NB4 (cell line): ENCODE results near the gene KIAA0930.

Experiments
- DNase-seq: peaks from one replicate; pipeline ENCODE4 v3.0.0; 2010; ENCODE audit warnings: low read depth
- H3K4me3 ChIP-seq: one replicate; pipeline ENCODE4 v1.5.1; 2011; ENCODE audit warnings: mild to moderate bottlenecking, low read depth, low read length, moderate library complexity
- MYC ChIP-seq: IDR thresholded peaks from 2 replicates; pipeline ENCODE4 v1.6.1; 2011; ENCODE audit warnings: low read depth, low read length
- POLR2A ChIP-seq: IDR thresholded peaks from 2 replicates; pipeline ENCODE4 v1.6.1; 2011; ENCODE audit warnings: mild to moderate bottlenecking; ENCODE audit not compliant: insufficient read length; ENCODE audit errors: extremely low read depth
- TF ChIP-seq, protein P1 (sequence below): IDR thresholded peaks from one replicate; pipeline ENCODE4 v1.5.1; 2012; ENCODE audit warnings: low read depth, low read length
- TF ChIP-seq, protein P2 (sequence below): IDR thresholded peaks from 2 replicates; pipeline ENCODE4 v1.6.1; 2011; ENCODE audit warnings: low read depth, low read length

Gene KIAA0930

DNA sequence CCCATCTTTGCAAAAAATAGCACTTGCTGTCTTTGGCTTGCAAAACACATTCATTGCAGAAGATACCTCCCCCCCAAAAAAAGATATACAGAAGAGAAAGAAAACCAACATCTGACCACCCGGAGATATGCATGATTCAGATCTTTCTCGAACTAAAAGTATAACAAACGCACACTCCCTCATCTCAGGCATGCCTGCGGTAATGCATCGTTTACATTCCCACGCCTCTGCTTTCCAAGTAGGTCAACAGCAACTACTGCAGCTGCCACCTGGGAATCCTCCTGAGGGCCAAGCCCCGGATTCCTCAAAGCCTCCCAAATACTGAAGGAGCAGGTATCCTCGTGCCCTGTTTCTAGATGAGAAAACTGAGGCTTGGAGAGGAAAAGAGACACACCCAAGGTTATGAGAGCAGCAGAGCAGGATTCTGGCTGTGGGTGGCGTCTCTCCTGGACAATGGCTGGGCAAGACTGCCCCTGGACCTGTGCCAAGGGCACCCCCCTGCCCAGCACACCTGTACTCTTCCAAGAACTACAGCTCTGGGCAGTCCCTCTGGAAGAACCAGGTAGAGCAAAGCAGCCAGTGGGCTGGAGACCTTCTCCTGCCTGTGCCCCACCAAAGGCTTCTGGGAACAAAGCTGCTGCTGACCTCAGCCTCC, 38.9 kb downstream of the KIAA0930 start:
- no peak overlapping the region for H3K4me3 ChIP-seq
- no peak for DNase-seq
- TF ChIP-seq, protein P1, sequence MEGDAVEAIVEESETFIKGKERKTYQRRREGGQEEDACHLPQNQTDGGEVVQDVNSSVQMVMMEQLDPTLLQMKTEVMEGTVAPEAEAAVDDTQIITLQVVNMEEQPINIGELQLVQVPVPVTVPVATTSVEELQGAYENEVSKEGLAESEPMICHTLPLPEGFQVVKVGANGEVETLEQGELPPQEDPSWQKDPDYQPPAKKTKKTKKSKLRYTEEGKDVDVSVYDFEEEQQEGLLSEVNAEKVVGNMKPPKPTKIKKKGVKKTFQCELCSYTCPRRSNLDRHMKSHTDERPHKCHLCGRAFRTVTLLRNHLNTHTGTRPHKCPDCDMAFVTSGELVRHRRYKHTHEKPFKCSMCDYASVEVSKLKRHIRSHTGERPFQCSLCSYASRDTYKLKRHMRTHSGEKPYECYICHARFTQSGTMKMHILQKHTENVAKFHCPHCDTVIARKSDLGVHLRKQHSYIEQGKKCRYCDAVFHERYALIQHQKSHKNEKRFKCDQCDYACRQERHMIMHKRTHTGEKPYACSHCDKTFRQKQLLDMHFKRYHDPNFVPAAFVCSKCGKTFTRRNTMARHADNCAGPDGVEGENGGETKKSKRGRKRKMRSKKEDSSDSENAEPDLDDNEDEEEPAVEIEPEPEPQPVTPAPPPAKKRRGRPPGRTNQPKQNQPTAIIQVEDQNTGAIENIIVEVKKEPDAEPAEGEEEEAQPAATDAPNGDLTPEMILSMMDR, result no peak
- TF ChIP-seq POLR2A (no peak), MYC (no peak)
- TF ChIP-seq, protein P2, sequence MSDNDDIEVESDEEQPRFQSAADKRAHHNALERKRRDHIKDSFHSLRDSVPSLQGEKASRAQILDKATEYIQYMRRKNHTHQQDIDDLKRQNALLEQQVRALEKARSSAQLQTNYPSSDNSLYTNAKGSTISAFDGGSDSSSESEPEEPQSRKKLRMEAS, result no peak

DNA sequence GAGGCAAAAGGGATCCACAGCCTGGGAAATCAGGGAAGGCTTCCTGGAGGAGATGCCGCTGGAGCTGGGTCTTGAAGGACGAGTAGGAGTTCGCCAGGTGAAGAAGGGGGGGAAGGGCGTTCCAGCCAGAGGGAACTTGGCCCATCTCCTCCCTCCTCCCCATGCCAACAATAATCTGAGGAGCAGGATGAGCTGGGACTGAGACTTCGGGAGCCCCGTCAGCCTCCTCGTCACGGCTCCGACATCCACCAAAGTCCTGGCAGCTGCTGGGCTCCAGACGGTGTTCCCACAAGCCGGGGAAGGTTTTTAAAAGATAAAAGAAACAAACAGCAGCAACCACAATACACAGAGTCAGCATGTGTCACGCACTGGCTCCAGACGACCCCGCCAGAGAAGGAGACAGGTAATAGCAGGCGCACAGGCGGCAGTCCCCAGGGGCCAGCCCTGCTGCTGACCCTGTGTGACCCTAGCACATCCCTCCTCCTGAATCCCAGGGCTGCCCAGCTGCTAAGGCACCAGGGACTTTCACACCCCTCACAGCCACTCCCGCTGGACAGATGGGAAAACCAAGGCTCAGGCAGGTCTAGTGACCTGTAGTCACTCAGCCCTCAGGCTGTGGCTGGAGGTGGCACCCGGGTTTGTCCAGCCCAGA, 39.7 kb downstream of the KIAA0930 start:
- TF ChIP-seq POLR2A, result no peak
- TF ChIP-seq MYC, result no peak
- TF ChIP-seq, protein P1, result no peak

DNA sequence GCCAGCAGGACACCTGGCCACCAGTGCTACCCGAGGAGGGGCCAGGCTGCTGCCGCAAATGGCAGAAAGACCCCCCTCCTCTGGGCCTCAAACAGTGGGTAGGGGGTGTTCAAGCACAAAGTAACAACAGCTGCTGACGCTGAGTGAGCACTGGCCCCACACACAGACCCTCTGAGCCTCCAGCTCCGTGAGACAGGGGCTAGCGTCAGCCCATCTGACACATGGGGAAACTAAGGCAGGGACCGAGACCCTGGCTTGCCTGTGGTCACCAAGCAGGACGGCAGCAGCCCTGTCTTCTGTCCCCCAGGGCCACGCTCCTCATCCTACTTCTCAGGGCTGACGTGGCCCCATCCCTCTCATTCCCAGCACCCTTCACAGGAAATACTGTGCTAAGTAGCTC, 40.5 kb downstream of the KIAA0930 start:
- no peak for TF ChIP-seq MYC
- TF ChIP-seq, protein P1, result no peak
- TF ChIP-seq, protein P2, result no peak
- TF ChIP-seq POLR2A, result no peak
- DNase-seq, result no peak

More for the DNA sequence above, 39.7 kb downstream of the KIAA0930 start:
- H3K4me3 ChIP-seq, result no peak overlapping the region
- no peak for DNase-seq

DNA sequence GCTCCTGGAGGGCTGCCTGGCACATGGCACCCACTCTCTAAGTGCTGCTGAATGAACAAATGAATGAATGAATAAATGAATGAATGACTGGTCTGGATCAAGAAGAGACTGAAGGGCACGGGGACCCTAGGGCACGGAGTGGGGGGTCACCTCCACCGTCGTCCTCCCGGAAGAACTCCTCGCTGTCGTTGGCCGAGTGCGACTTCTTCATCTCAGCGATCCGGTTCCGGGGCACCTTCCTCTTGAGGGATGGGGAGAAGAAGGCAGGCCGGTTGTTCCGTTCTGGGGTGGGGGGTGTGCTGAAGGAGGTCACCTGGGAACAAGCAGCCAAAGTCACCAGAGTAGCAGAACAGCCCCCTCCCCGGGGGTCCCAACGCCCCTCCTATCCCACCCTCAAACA, 41.0 kb downstream of the KIAA0930 start:
- TF ChIP-seq, protein P2, result no peak
- TF ChIP-seq POLR2A, result no peak
- TF ChIP-seq, protein P1, result no peak
- no peak for TF ChIP-seq MYC
- H3K4me3 ChIP-seq, result no peak overlapping the region
- DNase-seq, result no peak

More for the DNA sequence above, 40.5 kb downstream of the KIAA0930 start:
- no peak overlapping the region for H3K4me3 ChIP-seq

DNA sequence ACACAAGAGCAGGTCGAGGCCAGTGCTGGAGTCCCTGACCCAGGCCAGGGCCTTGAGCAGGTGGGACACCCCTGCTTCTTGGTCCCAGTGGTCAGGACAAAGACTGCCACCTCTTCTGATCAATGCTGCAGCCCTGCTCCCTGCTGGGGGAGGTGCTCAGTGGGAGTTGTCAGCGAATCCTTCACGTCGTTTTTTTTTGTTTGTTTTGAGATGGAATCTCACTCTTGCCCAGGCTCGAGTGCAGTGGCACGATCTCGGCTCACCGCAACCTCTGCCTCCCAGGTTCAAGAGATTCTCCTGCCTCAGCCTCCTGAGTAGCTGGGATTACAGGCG, 42.3 kb downstream of the KIAA0930 start:
- no peak for DNase-seq
- no peak overlapping the region for H3K4me3 ChIP-seq
- TF ChIP-seq, protein P1, result no peak
- TF ChIP-seq, protein P2, result no peak
- TF ChIP-seq POLR2A (no peak), MYC (no peak)
